ENCODE results near the gene PDE8A. TPM values are rescaled to one million over a fixed set of nuclear protein-coding genes. Genes with fewer than 3 reads are reported as not detected.

PDE8A gene
- polyA plus RNA-seq, 3 donors from 2014 or later = 0.87 to 3.4 (median 2.4) TPM

DNA sequence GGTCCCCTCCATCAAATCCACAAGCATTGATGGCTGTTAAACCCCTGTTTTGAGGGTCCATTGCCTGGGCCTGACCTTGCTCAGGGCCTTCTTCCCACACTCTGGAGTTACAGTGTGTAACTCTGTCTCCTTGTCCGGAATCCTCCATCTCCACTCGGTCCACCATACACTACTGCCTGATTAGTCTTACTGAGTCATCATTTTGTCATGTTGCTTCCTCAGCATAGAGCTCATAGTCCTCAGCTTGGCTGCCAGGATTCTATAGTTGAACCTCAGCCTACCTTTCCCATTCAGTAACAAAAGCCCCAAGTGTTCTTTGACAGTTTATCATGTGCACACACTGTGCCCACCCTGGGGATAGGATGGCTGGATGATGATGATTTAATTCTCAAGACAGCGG is 113.0 kb downstream of the PDE8A start:
- no peak overlapping the region for H3K27ac Mint-ChIP-seq
- H3K4me1 Mint-ChIP-seq = peaks cover 0 to under 1% of the 10 kb centered on the region in 2 donors
- H3K4me3 Mint-ChIP-seq = no peak overlapping the region
- no peak for DNase-seq
- H3K27me3 Mint-ChIP-seq (ENCODE audit: low read depth in 3 of 3) = no peaks in the 10 kb centered on the region
- peaks cover 20 to 44% (median 36%) of the 10 kb centered on the region in 3 donors for H3K36me3 Mint-ChIP-seq
- H3K9me3 Mint-ChIP-seq = no peaks in the 10 kb centered on the region

DNA sequence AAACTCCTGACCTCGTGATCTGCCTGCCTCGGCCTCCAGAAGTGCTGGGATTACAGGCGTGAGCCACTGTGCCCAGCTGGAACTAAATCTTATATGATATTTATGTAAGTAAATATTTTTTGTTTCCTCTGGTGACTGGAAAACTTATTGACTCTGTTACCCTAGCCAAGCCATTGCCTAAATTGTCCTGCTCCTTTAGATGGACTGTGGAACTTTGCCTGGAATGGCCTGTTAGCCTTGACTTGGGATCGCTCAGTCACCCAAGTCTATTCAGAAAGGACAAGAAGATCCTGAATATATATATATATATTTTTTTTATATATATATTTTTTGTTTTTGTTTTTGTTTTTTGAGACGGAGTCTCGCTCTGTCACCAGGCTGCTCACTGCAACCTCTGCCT is 113.9 kb downstream of the PDE8A start:
- Mint-ChIP-seq H3K9me3 (no peaks in the 10 kb centered on the region), H3K27ac (no peak overlapping the region), H3K4me1 (peaks cover 0 to 4% of the 10 kb centered on the region in 2 donors), H3K36me3 (peaks cover 15 to 41% (median 33%) of the 10 kb centered on the region in 3 donors), H3K27me3 (ENCODE audit: low read depth in 3 of 3) (no peaks in the 10 kb centered on the region), H3K4me3 (no peak overlapping the region)
- no peak for DNase-seq

GRCh38 chr15:85097250-85097649 is 115.6 kb downstream of the PDE8A start:
- Mint-ChIP-seq H3K27me3 (ENCODE audit: low read depth in 3 of 3) (no peaks in the 10 kb centered on the region), H3K36me3 (peaks cover 12 to 29% (median 28%) of the 10 kb centered on the region in 3 donors), H3K27ac (no peak overlapping the region), H3K9me3 (no peaks in the 10 kb centered on the region), H3K4me3 (no peak overlapping the region), H3K4me1 (peaks cover 0 to 4% of the 10 kb centered on the region in 2 donors)
- DNase-seq = no peak

DNA sequence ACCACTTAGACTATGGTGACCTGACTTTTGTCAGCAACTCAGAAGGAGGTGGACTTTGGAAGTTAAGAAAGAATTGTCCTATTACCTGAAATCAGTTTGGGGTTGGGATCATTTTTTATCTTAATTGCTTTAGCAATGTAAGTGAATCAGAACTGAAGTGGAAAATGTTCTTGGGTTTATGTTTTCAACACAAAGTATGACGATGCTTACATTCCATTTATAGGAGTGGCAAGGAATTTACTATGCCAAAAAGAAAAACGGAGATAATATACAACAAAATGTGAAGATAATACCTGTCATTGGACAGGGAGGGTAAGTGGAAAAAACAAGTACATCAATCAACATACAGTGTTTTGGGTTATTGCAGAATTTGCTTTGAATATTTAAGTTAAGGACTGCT is 116.1 kb downstream of the PDE8A start:
- no peak for DNase-seq
- no peaks in the 10 kb centered on the region for H3K9me3 Mint-ChIP-seq
- H3K27ac Mint-ChIP-seq = no peak overlapping the region
- H3K36me3 Mint-ChIP-seq = peaks cover 10 to 29% (median 28%) of the 10 kb centered on the region in 3 donors
- H3K4me1 Mint-ChIP-seq = peaks cover 0 to 4% of the 10 kb centered on the region in 2 donors
- peaks cover 0 to 1% (median 0%) of the 10 kb centered on the region in 3 donors for H3K27me3 Mint-ChIP-seq (ENCODE audit: low read depth in 3 of 3)
- no peak overlapping the region for H3K4me3 Mint-ChIP-seq

GRCh38 chr15:85099195-85099803 is 117.6 kb downstream of the PDE8A start:
- no peak overlapping the region for H3K4me3 Mint-ChIP-seq
- DNase-seq = no peak
- H3K36me3 Mint-ChIP-seq = peaks cover 7 to 30% (median 15%) of the 10 kb centered on the region in 3 donors
- H3K27ac Mint-ChIP-seq = peak overlapping the region in 2 of 6 donors; percentile 36 to 51
- H3K27me3 Mint-ChIP-seq (ENCODE audit: low read depth in 3 of 3) = peaks cover 0 to 1% (median 0%) of the 10 kb centered on the region in 3 donors
- H3K4me1 Mint-ChIP-seq = peaks cover 0 to 4% of the 10 kb centered on the region in 2 donors
- H3K9me3 Mint-ChIP-seq = no peaks in the 10 kb centered on the region

DNA sequence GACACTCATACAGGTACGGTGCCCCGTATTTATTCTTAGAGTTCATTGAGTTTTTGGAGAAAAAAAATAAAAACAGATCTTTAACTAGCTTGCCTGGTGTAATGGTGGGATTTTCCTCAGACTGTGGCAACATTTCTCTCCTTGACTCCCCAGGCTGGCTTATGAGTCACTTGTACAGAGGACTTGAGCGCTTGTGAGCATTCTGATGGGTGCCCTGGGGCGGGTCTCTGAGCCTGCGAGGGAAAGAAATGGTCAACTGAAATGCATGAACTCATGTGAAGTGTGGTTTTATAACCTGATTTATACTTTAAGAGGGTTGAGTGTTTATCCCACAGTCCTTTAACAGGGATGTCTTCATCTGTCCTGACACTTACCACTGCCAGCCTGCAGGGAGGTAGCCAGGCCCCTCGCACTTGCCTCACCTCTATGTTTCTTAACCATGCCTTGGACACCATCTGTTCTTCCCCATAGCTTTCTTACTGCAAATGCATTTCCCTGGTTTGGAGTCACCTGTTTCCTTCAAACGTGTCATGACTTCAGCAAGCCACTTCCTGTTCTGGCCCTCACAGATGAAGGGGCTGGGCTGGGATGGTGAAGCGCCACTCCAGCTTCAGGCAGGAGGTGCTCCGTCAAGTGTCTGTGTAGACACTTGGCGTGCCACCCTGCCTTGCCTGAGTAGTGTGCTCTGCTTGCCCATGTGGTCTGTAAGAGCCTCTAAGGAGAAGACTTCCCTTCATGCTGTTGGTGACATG is 118.7 kb downstream of the PDE8A start:
- Mint-ChIP-seq H3K4me1 (peaks cover 0 to 4% of the 10 kb centered on the region in 2 donors), H3K9me3 (no peaks in the 10 kb centered on the region), H3K27ac (no peak overlapping the region), H3K36me3 (peaks cover 3 to 30% (median 12%) of the 10 kb centered on the region in 3 donors), H3K27me3 (ENCODE audit: low read depth in 3 of 3) (peaks cover 0 to 1% (median 0%) of the 10 kb centered on the region in 3 donors), H3K4me3 (no peak overlapping the region)
- peak in 2 of 3 donors; percentile 3 to 15 for DNase-seq

- Mint-ChIP-seq H3K9me3 (no peaks in the 10 kb centered on the region), H3K27me3 (ENCODE audit: low read depth in 3 of 3) (peaks cover 0 to 1% (median 0%) of the 10 kb centered on the region in 3 donors), H3K36me3 (peaks cover 0 to 22% (median 2%) of the 10 kb centered on the region in 3 donors), H3K27ac (no peak overlapping the region), H3K4me3 (no peak overlapping the region), H3K4me1 (peaks cover 0 to 4% of the 10 kb centered on the region in 2 donors)
- no peak for DNase-seq
Measured at GRCh38 chr15:85104584-85104983, 122.9 kb downstream of the PDE8A start.

- no peaks in the 10 kb centered on the region for H3K9me3 Mint-ChIP-seq
- no peaks in the 10 kb centered on the region for H3K27me3 Mint-ChIP-seq (ENCODE audit: low read depth in 3 of 3)
- no peak overlapping the region for H3K4me3 Mint-ChIP-seq
- H3K27ac Mint-ChIP-seq = no peak overlapping the region
- H3K4me1 Mint-ChIP-seq = no peaks in the 10 kb centered on the region
- H3K36me3 Mint-ChIP-seq = peaks cover 0 to 27% (median 5%) of the 10 kb centered on the region in 3 donors
- DNase-seq = no peak
Measured at GRCh38 chr15:85108136-85108535, 126.5 kb downstream of the PDE8A start.

- Mint-ChIP-seq H3K36me3 (peaks cover 0 to 28% (median 11%) of the 10 kb centered on the region in 3 donors), H3K4me1 (no peaks in the 10 kb centered on the region), H3K9me3 (no peaks in the 10 kb centered on the region), H3K27ac (no peak overlapping the region), H3K27me3 (ENCODE audit: low read depth in 3 of 3) (no peaks in the 10 kb centered on the region), H3K4me3 (no peak overlapping the region)
- DNase-seq = no peak
Measured at GRCh38 chr15:85109333-85109732, 127.7 kb downstream of the PDE8A start.

GRCh38 chr15:85112997-85113396 is 131.3 kb downstream of the PDE8A start:
- peaks cover 7 to 44% (median 35%) of the 10 kb centered on the region in 3 donors for H3K36me3 Mint-ChIP-seq
- no peak overlapping the region for H3K4me3 Mint-ChIP-seq
- no peaks in the 10 kb centered on the region for H3K4me1 Mint-ChIP-seq
- no peaks in the 10 kb centered on the region for H3K27me3 Mint-ChIP-seq (ENCODE audit: low read depth in 3 of 3)
- H3K9me3 Mint-ChIP-seq = peaks cover 0 to 1% (median 0%) of the 10 kb centered on the region in 6 donors
- no peak for DNase-seq
- H3K27ac Mint-ChIP-seq = no peak overlapping the region

- peak overlapping the region in 1 of 6 donors; percentile 14 for H3K27ac Mint-ChIP-seq
- no peak overlapping the region for H3K4me3 Mint-ChIP-seq
- peaks cover 13 to 46% (median 41%) of the 10 kb centered on the region in 3 donors for H3K36me3 Mint-ChIP-seq
- peaks cover 0 to 1% (median 0%) of the 10 kb centered on the region in 6 donors for H3K9me3 Mint-ChIP-seq
- no peaks in the 10 kb centered on the region for H3K27me3 Mint-ChIP-seq (ENCODE audit: low read depth in 3 of 3)
- no peak for DNase-seq
- no peaks in the 10 kb centered on the region for H3K4me1 Mint-ChIP-seq
Measured at GRCh38 chr15:85114886-85115285, 133.2 kb downstream of the PDE8A start.

DNA sequence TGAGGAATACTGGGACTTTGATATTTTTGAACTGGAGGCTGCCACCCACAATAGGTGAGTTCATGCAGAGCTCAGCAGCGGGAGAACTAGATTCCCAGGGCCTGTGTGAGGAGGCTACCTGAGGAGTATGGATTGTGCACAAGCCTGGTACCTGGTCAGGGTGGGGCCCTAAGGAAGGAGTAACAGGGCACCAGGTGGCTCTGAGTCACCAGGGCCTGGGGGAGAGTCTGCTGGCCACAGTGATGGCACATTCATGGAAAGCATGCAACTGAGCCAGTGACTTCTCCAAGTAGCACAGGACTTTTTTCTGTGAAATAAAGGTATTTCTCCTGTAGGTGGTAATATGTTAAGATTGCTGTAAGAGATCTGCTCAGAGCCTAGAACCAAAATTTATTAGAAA is 134.4 kb downstream of the PDE8A start:
- H3K27me3 Mint-ChIP-seq (ENCODE audit: low read depth in 3 of 3) = no peaks in the 10 kb centered on the region
- H3K36me3 Mint-ChIP-seq = peaks cover 13 to 51% (median 45%) of the 10 kb centered on the region in 3 donors
- H3K9me3 Mint-ChIP-seq = peaks cover 0 to 1% (median 0%) of the 10 kb centered on the region in 6 donors
- no peak overlapping the region for H3K27ac Mint-ChIP-seq
- no peak overlapping the region for H3K4me3 Mint-ChIP-seq
- no peaks in the 10 kb centered on the region for H3K4me1 Mint-ChIP-seq
- DNase-seq = no peak

GRCh38 chr15:85116494-85116893 is 134.8 kb downstream of the PDE8A start:
- Mint-ChIP-seq H3K4me3 (no peak overlapping the region), H3K36me3 (peaks cover 13 to 47% (median 43%) of the 10 kb centered on the region in 3 donors), H3K4me1 (no peaks in the 10 kb centered on the region), H3K27ac (no peak overlapping the region), H3K27me3 (ENCODE audit: low read depth in 3 of 3) (no peaks in the 10 kb centered on the region), H3K9me3 (peaks cover 0 to 1% (median 0%) of the 10 kb centered on the region in 6 donors)
- no peak for DNase-seq

DNA sequence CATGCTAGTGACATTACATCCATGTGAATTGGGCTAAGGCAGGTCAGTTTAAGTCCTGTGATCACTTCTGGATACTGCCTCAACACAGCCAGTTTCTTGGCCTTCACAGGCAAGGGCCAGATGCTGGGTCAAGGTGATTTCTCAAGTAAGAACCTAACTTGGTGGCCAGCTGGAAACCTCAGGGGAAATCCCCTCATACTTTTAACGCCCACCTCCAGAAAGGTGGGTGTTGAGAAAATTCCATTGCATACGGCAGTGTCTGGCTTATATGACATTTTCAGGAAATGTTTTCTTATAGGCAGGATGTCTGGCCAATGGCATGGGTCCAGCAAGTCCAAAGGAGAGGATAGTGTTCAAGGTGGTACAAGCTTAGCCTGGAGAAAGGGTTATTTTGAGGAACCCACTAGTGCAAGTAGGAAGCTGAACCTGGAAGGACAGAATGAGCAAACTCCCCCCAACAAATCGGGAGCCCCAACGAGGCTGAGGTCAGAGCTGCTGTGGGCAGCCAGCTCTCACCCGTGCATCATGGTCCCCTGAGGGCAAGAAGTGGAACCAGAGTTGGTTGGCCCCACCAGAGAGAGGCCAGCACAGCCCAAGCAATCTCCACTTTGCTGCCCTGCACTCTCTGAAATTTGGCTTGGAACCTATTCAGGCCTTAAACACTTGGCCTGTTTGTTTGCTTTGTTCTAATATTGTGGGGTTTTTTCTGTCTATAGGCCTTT is 135.4 kb downstream of the PDE8A start:
- no peaks in the 10 kb centered on the region for H3K27me3 Mint-ChIP-seq (ENCODE audit: low read depth in 3 of 3)
- H3K4me3 Mint-ChIP-seq = no peak overlapping the region
- no peak for DNase-seq
- peaks cover 0 to 1% (median 0%) of the 10 kb centered on the region in 6 donors for H3K9me3 Mint-ChIP-seq
- no peak overlapping the region for H3K27ac Mint-ChIP-seq
- no peaks in the 10 kb centered on the region for H3K4me1 Mint-ChIP-seq
- peaks cover 13 to 47% (median 47%) of the 10 kb centered on the region in 3 donors for H3K36me3 Mint-ChIP-seq

Data from immature natural killer cell (primary cell).